CD1c-positive myeloid dendritic cell (primary cell): Measurements from ENCODE around the gene DPF1.

Experiments
- DNase-seq: peaks from one replicate; pipeline ENCODE4 v3.0.0-alpha.2; 2016; ENCODE audit errors: extremely low spot score

DPF1 gene

GRCh38 chr19:38221421-38221820 is 2.6 kb downstream of the DPF1 start:
- DNase-seq: no peak

GRCh38 chr19:38219221-38219620 is 4.8 kb downstream of the DPF1 start:
- DNase-seq: no peak

GRCh38 chr19:38218204-38218603 is 5.8 kb downstream of the DPF1 start:
- DNase-seq: no peak

GRCh38 chr19:38216785-38217641 is 7.0 kb downstream of the DPF1 start:
- DNase-seq: no peak

- peak; percentile 64 for DNase-seq
Measured at GRCh38 chr19:38213911-38214625, 10.0 kb downstream of the DPF1 start.

GRCh38 chr19:38213469-38213868 is 10.6 kb downstream of the DPF1 start:
- DNase-seq: no peak

- DNase-seq: no peak
Measured at GRCh38 chr19:38211766-38212165, 12.3 kb downstream of the DPF1 start.

GRCh38 chr19:38211151-38211591 is 12.9 kb downstream of the DPF1 start:
- DNase-seq: peak; percentile 10

- no peak for DNase-seq
Measured at GRCh38 chr19:38210458-38210987, 13.5 kb downstream of the DPF1 start.

GRCh38 chr19:38209671-38210457 is 14.2 kb downstream of the DPF1 start:
- DNase-seq: peak; percentile 27

- no peak for DNase-seq
Measured at GRCh38 chr19:38209152-38209551, 14.9 kb downstream of the DPF1 start.

- DNase-seq: no peak
Measured at GRCh38 chr19:38208571-38208970, 15.5 kb downstream of the DPF1 start.

- no peak for DNase-seq
Measured at GRCh38 chr19:38207543-38207942, 16.5 kb downstream of the DPF1 start.

- no peak for DNase-seq
Measured at GRCh38 chr19:38206928-38207327, 17.1 kb downstream of the DPF1 start.

GRCh38 chr19:38206006-38206745 is 17.8 kb downstream of the DPF1 start:
- DNase-seq: no peak

GRCh38 chr19:38204728-38205127 is 19.3 kb downstream of the DPF1 start:
- no peak for DNase-seq

- DNase-seq: no peak
Measured at GRCh38 chr19:38204096-38204495, 19.9 kb downstream of the DPF1 start.

GRCh38 chr19:38203197-38203596 is 20.8 kb downstream of the DPF1 start:
- no peak for DNase-seq

- DNase-seq: no peak
Measured at GRCh38 chr19:38202504-38202903, 21.5 kb downstream of the DPF1 start.

GRCh38 chr19:38201731-38202130 is 22.3 kb downstream of the DPF1 start:
- DNase-seq: no peak

- no peak for DNase-seq
Measured at GRCh38 chr19:38199340-38199739, 24.7 kb downstream of the DPF1 start.
